Measurements from ENCODE around the gene SORCS2.

GRCh38 chr4:7621252-7622035 is 429.1 kb downstream of the SORCS2 start:
- TF ChIP-seq CTCF (conservative IDR thresholded peaks at IDR 0.05; ENCODE audit: low read depth, low read length) (no peak), RFX5 (IDR thresholded peaks at IDR 0.05; ENCODE audit: low read depth, low read length) (no peak), USF2 (IDR thresholded peaks at IDR 0.05; ENCODE audit: low read depth, low read length) (no peak), CEBPB (IDR thresholded peaks at IDR 0.05; ENCODE audit: low read depth, low read length) (no peak), RAD21 (IDR thresholded peaks at IDR 0.05; ENCODE audit: low read length) (no peak), NFE2L2 (IDR thresholded peaks at IDR 0.05; ENCODE audit: low read depth, low read length) (no peak), ELK1 (IDR thresholded peaks at IDR 0.05; ENCODE audit: borderline replicate concordance, low read depth, low read length) (no peak), MXI1 (IDR thresholded peaks at IDR 0.05; ENCODE audit: borderline replicate concordance, low read depth, low read length) (no peak), SMC3 (IDR thresholded peaks at IDR 0.05; ENCODE audit: low read depth, low read length) (no peak), POLR2A (IDR thresholded peaks at IDR 0.05; ENCODE audit: low read depth, low read length) (no peak)
